ENCODE data around the gene SLC2A8.

DNA sequence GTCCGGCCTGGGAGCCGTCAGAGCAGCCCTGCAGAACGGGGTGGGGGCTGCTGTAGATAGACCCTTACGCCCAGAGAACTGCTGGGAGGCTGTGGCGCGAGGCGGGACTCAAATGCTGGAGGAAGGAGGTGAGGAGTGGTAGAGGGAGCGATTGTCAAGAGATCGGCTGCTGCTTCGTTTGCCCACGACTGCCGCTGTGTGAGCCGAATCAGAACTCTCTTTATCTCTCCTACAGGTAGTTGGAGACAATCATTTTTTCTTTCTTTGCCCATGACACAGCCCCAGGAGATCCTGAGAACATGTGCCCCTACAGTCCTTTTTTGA is 27.7 kb downstream of the SLC2A8 start:
- TF ChIP-seq, protein P1, sequence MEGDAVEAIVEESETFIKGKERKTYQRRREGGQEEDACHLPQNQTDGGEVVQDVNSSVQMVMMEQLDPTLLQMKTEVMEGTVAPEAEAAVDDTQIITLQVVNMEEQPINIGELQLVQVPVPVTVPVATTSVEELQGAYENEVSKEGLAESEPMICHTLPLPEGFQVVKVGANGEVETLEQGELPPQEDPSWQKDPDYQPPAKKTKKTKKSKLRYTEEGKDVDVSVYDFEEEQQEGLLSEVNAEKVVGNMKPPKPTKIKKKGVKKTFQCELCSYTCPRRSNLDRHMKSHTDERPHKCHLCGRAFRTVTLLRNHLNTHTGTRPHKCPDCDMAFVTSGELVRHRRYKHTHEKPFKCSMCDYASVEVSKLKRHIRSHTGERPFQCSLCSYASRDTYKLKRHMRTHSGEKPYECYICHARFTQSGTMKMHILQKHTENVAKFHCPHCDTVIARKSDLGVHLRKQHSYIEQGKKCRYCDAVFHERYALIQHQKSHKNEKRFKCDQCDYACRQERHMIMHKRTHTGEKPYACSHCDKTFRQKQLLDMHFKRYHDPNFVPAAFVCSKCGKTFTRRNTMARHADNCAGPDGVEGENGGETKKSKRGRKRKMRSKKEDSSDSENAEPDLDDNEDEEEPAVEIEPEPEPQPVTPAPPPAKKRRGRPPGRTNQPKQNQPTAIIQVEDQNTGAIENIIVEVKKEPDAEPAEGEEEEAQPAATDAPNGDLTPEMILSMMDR (IDR thresholded peaks at IDR 0.05 in 2 of 3, conservative IDR thresholded peaks at IDR 0.05 in 1 of 3; ENCODE audit: borderline replicate concordance in 1 of 3, insufficient read depth in 1 of 3, low read depth in 2 of 3, low read length in 2 of 3): no peak
- TF ChIP-seq YY1 (IDR thresholded peaks at IDR 0.05; ENCODE audit: extremely low read depth, insufficient replicate concordance, low read depth, low read length) (no peak), POLR2A (IDR thresholded peaks at IDR 0.05; ENCODE audit: borderline replicate concordance, extremely low read depth, insufficient read depth, insufficient read length) (no peak), TCF7L2 (IDR thresholded peaks at IDR 0.05; ENCODE audit: borderline replicate concordance, extremely low read depth, insufficient read depth, insufficient read length) (no peak), POLR2AphosphoS5 (IDR thresholded peaks at IDR 0.05; ENCODE audit: low read depth, low read length) (no peak), CBX3 (IDR thresholded peaks at IDR 0.05; ENCODE audit: low read depth) (no peak), CEBPB (IDR thresholded peaks at IDR 0.05; ENCODE audit: low read depth) (no peak), JUND (IDR thresholded peaks at IDR 0.05) (no peak), EZH2phosphoT487 (IDR thresholded peaks at IDR 0.05; ENCODE audit: borderline replicate concordance) (no peak), EZH2 (IDR thresholded peaks at IDR 0.05) (no peak), ZNF274 (IDR thresholded peaks at IDR 0.05; ENCODE audit: low read depth, low read length) (no peak), SIN3A (IDR thresholded peaks at IDR 0.05; ENCODE audit: low read depth) (no peak)
- TF ChIP-seq, protein P2, sequence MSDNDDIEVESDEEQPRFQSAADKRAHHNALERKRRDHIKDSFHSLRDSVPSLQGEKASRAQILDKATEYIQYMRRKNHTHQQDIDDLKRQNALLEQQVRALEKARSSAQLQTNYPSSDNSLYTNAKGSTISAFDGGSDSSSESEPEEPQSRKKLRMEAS (IDR thresholded peaks at IDR 0.05): no peak
- TF ChIP-seq, protein P3, sequence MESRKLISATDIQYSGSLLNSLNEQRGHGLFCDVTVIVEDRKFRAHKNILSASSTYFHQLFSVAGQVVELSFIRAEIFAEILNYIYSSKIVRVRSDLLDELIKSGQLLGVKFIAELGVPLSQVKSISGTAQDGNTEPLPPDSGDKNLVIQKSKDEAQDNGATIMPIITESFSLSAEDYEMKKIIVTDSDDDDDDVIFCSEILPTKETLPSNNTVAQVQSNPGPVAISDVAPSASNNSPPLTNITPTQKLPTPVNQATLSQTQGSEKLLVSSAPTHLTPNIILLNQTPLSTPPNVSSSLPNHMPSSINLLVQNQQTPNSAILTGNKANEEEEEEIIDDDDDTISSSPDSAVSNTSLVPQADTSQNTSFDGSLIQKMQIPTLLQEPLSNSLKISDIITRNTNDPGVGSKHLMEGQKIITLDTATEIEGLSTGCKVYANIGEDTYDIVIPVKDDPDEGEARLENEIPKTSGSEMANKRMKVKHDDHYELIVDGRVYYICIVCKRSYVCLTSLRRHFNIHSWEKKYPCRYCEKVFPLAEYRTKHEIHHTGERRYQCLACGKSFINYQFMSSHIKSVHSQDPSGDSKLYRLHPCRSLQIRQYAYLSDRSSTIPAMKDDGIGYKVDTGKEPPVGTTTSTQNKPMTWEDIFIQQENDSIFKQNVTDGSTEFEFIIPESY (IDR thresholded peaks at IDR 0.05; ENCODE audit: extremely low read depth, insufficient replicate concordance, low read length): no peak
